ENCODE results near the gene RGPD8.

The RGPD8 gene

DNA sequence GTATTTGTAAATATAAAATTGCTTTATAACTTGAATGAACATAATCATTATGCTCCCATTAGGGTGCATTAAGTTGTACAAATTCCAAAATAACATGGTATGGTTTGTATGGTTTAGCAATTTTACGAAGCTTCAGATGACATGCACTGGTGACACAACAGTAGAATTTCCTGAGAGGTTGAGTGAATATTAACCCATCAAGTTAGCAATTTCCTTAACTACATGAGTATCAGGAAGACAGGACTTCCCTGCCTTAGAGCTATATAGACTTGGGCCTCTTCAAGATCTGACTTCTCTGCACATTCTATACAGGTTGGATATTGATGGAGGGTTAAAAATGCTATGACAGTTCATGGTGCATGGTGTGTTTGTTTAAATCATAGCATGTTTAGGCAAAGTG lies 97.8 kb downstream of the RGPD8 start:
- no peak for DNase-seq (ENCODE audit: low spot score)

DNA sequence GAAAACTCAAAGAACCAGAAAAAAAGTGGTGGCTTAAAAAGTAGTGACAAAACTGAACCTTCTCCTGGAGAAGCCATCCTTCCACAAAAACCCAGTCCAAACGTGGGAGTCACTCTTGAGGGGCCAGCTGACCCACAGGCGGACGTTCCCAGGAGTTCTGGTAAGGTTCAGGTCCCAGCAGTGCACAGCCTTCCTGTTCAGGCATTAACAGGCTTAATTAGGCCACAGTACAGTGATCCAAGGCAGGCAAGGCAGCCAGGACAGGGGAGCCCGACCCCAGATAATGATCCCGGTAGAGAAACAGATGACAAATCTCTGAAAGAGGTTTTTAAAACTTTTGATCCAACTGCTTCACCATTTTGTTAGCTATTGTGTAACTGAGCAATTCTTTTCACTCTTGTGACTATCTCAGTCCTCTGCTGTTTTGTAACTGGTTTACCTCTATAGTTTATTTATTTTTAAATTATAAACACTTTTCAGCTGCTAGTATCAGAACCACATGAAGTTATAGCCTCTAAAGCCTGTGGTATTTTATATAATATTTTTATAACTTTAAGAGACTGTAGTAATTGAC lies 101.2 kb downstream of the RGPD8 start:
- DNase-seq (ENCODE audit: low spot score): no peak

DNA sequence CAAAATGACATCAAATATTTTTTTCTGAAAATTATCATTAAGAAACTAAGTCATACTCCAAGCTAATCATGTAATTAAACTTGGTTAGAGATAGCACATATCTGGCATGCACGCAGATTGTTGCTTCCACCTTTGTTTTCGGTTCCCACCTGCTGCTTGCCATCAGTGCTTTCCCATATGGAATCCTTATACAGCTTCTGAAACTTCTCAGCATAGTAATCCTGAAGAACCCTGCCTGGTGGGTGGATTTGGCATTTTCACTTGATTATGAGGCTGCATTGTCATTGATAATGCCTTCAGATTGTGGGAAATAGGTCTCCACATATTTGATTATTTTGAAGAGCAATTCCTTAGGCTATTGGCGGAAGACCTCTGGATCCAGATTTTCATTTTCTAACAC lies 110.5 kb downstream of the RGPD8 start:
- DNase-seq (ENCODE audit: low spot score): no peak

DNA sequence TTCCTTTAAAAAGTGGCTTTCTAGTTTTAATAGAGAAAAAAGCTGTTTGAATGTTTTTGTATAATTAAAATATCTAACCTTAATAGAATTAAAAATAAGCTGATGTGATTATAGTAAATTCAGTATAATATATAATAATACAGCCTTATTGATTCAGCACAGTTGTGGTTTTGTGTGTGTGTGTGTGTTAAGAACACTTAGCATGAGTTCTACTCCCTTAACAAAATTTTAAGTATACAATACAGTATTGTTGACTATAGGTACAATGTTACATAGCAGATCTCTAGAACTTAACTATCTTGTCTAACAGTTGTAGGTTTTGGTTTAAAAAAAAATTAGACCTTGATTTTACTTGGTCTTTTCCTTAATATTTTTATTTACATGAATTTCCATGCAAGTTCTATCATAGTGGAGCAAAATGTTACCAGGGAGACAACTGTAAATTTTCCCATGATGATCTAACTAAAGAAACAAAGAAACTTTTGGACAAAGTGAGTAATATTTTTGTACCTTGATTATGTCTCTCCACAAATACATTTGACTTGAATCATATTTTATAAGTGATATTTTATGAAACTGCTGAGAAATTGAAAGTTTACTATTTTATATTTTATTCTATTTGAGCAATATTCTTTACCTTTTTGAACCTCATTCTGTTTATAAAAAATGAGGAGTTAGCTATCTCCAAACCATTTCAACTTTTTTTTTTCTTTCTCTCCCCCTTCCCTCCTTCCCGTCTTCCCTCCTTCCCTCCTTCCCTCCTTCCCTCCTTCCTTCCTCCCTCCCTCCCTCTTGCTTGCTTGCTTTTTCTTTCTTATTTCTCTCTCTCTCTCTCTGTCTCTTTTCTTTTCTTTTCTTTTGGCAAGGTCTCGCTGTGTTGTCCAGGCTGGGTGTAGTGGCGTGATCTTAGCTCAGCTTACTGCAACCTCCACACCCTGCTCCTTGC lies 111.8 kb downstream of the RGPD8 start:
- DNase-seq (ENCODE audit: low spot score): no peak
